GM18867 (cell line): ENCODE measurements around the gene C4orf36.

ENCODE experiments used
- ATAC-seq: cut with Tn5 transposase; IDR thresholded peaks from one replicate; pipeline ENCODE4 v1.9.1; 2021; ENCODE audit warnings: mild to moderate bottlenecking, moderate library complexity; ENCODE audit not compliant: unreplicated experiment

The C4orf36 gene

GRCh38 chr4:86857341-86858052, 34.7 kb downstream of the C4orf36 start:
- ATAC-seq, result no peak

GRCh38 chr4:86856896-86857295, 35.3 kb downstream of the C4orf36 start:
- no peak for ATAC-seq

- ATAC-seq, result no peak
These were observed 36.6 kb downstream of the C4orf36 start for GRCh38 chr4:86855572-86855971.

- no peak for ATAC-seq
These were observed 39.0 kb downstream of the C4orf36 start for GRCh38 chr4:86853209-86853608.

- ATAC-seq, result no peak
These were observed 43.2 kb downstream of the C4orf36 start, which contains the start of gene SLC10A6 for GRCh38 chr4:86848732-86849619. TSS of gene SLC10A6 (minus strand) at chr4:86849384. CDS start at chr4:86849115, 269 bp downstream.

GRCh38 chr4:86848136-86848535, 44.1 kb downstream of the C4orf36 start:
- no peak for ATAC-seq

- no peak for ATAC-seq
These were observed 44.7 kb downstream of the C4orf36 start for GRCh38 chr4:86847571-86847970.

- ATAC-seq, result no peak
These were observed 45.3 kb downstream of the C4orf36 start for GRCh38 chr4:86846921-86847320.

GRCh38 chr4:86845593-86845992, 46.6 kb downstream of the C4orf36 start:
- no peak for ATAC-seq

- no peak for ATAC-seq
These were observed 50.9 kb downstream of the C4orf36 start for GRCh38 chr4:86841309-86841708.

GRCh38 chr4:86840858-86841257, 51.4 kb downstream of the C4orf36 start:
- no peak for ATAC-seq

- no peak for ATAC-seq
These were observed 54.3 kb downstream of the C4orf36 start for GRCh38 chr4:86837691-86838503.

- ATAC-seq, result no peak
These were observed 56.5 kb downstream of the C4orf36 start for GRCh38 chr4:86835677-86836076.

GRCh38 chr4:86834901-86835300, 57.3 kb downstream of the C4orf36 start:
- ATAC-seq, result no peak

GRCh38 chr4:86833615-86834014, 58.6 kb downstream of the C4orf36 start:
- ATAC-seq, result no peak

GRCh38 chr4:86831262-86832130, 60.7 kb downstream of the C4orf36 start:
- ATAC-seq, result no peak
